HFF-Myc (cell line): ENCODE measurements around the gene TMEM238.
A peak's percentile ranks its signal among the peaks of the same experiment; 100 is the strongest.

Experiments used
- DNase-seq: peaks from one replicate; pipeline ENCODE4 v3.0.0-alpha.2; 2011; ENCODE audit warnings: low read depth; ENCODE audit errors: extremely low read depth
- H3K4me3 ChIP-seq: replicated peaks from 2 replicates; pipeline ENCODE4 v1.5.1; 2011; ENCODE audit warnings: low read depth, mild to moderate bottlenecking, control low read depth, low read length
- CTCF ChIP-seq: IDR thresholded peaks from 2 replicates; pipeline ENCODE4 v1.5.1; 2012; ENCODE audit warnings: mild to moderate bottlenecking, low read depth, low read length, control low read depth; ENCODE audit errors: missing control alignments

TMEM238 gene

GRCh38 chr19:55384920-55385723 lies 1.0 kb upstream of the TMEM238 start:
- no peak for TF ChIP-seq CTCF
- DNase-seq: peak; percentile 90
- peak overlapping the region; percentile 96 for H3K4me3 ChIP-seq

DNA sequence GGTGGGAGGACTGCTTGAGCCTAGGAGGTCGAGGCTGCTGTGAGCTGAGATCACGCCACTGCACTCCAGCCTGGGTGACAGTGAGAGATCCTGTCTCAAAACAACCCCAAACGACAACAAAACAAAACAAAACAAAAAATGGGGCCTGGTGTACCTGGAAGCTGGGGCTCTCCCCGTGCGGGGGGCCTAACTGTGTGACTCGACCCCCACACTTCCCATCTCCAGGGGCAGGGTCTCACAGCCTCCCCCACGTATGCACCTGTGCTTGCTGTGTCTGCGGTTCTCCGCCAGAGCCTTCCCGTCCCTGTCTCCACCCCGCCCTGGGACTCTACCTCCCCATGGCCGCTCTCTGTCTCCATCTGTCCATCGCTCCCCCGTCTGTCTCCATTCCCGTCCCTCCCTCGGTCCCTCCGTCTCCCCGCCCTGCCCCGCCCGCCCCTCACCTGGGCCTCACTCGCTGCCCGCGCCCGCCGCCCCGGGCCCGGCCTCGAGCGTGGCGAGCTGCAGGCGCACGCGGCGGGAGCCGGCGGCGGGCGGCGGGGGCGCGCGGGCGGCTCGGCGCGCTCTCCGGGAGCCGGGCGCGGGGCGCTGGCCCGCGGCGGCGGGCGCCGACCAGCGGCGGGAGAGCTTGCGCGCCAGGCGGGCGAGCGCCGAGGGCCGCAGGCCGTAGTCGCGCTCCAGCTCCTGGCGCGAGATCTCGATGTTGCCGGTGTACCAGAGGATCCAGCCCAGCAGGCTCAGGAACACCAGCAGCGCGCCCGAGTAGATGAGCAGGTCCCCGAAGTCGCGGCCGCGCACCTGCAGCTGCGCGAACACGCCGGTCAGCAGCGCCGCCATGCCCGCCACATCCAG lies 587 bp downstream of the TMEM238 start:
- H3K4me3 ChIP-seq: peak overlapping the region; percentile 96
- no peak for DNase-seq
- no peak for TF ChIP-seq CTCF

GRCh38 chr19:55382522-55383054 lies 1.5 kb downstream of the TMEM238 start:
- TF ChIP-seq CTCF: no peak
- H3K4me3 ChIP-seq: no peak overlapping the region; the same call in 1 of the 2 replicates
- no peak for DNase-seq

- no peak overlapping the region for H3K4me3 ChIP-seq
- TF ChIP-seq CTCF: no peak
- no peak for DNase-seq
Observed at GRCh38 chr19:55382013-55382412, 2.1 kb downstream of the TMEM238 start.

DNA sequence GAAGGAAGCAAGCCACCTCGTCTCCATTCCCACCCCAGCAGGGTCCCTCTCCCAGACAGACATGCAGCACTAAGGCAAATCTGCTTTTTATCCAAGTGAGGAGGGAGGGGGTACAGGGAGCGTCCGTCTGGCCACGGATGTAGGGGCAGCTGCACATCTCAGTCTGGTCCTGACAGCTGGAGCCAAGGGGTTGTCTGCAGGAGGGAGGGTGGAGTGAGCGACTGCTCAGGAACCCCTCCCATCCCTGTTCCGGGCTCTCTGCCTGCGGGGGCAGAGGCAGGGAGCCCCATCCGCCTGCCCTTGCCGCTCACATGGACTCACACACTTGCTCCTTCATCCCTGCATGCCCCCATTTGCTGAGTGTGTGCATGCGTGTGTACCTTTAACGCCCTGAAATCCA lies 4.9 kb downstream of the TMEM238 start:
- DNase-seq: no peak
- no peak overlapping the region for H3K4me3 ChIP-seq
- TF ChIP-seq CTCF: no peak

DNA sequence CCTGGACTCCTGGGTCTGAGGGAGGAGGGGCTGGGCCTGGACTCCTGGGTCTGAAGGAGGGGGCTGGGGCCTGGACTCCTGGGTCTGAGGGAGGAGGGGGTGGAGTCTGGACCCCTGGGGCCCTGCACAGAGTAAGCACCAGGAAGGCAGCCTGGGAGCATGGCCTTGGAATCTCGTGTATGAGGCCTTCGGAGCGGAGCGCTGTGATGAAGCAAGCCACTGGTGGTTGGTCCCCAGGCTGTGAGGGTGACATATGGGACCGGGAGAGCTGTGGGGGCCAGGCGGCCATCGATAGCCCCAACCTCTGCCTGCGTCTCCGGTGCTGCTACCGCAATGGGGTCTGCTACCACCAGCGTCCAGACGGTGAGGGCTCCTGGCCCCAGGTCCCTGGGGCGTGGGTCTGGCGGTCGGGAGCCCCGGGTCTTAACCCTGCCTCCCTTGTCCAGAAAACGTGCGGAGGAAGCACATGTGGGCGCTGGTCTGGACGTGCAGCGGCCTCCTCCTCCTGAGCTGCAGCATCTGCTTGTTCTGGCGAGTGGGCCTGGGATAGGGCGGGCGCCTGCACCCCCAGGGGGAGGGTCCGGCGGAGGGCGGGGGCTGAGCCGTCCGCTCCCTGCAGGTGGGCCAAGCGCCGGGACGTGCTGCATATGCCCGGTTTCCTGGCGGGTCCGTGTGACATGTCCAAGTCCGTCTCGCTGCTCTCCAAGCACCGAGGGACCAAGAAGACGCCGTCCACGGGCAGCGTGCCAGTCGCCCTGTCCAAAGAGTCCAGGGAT lies 6.5 kb downstream of the TMEM238 start:
- no peak overlapping the region for H3K4me3 ChIP-seq
- no peak for DNase-seq
- no peak for TF ChIP-seq CTCF
